ENCODE results near the gene MCCC2. TPM values are rescaled to one million over a fixed set of nuclear protein-coding genes. Genes with fewer than 3 reads are reported as not detected.

MCCC2 gene
- total and polyA plus RNA-seq, 2 experiments from 2014 or later: 31.9 to 59.1 TPM

- Histone ChIP-seq H3K4me1 (ENCODE audit: insufficient read depth) (no peaks in the 10 kb centered on the region), H2AFZ (no peak overlapping the region), H3K79me2 (replicated peaks; ENCODE audit: insufficient read depth) (peaks cover 34% of the 10 kb centered on the region), H3K36me3 (ENCODE audit: insufficient read depth) (peaks cover 13% of the 10 kb centered on the region; the same call in 1 of the 2 replicates), H3K27me3 (ENCODE audit: insufficient read depth) (no peaks in the 10 kb centered on the region), H4K20me1 (replicated peaks; ENCODE audit: insufficient read depth) (peaks cover 5% of the 10 kb centered on the region; the same call in 1 of the 2 replicates), H3K4me2 (no peak overlapping the region), H3K9me2 (ENCODE audit: insufficient read depth) (no peaks in the 10 kb centered on the region), H3K27ac (ENCODE audit: low read depth) (no peak overlapping the region), H3F3A (replicated peaks; ENCODE audit: low read depth) (0 out of 2 replicates have a peak, but pooled peaks cover 3% of the 10 kb centered on the region), H3K4me3 (no peak overlapping the region)
- DNase-seq (ENCODE audit: low spot score) (no peak), ATAC-seq (no peak)
- H3K4me3 Mint-ChIP-seq: no peak overlapping the region
- TF ChIP-seq EZH2 (IDR thresholded peaks at IDR 0.05; ENCODE audit: low read depth, unreplicated experiment) (no peak), POLR2AphosphoS5 (IDR thresholded peaks at IDR 0.05; ENCODE audit: low read depth) (no peak), JUNB (IDR thresholded peaks at IDR 0.05; ENCODE audit: unreplicated experiment) (no peak), ZNF462 (CRISPR knock-in tag; IDR thresholded peaks at IDR 0.05) (no peak), EZH2phosphoT487 (IDR thresholded peaks at IDR 0.05; ENCODE audit: unreplicated experiment) (no peak), STAT1 (IDR thresholded peaks at IDR 0.05; ENCODE audit: unreplicated experiment) (no peak), ZNF114 (CRISPR knock-in tag; IDR thresholded peaks at IDR 0.05) (no peak), CREB1 (CRISPR knock-in tag; IDR thresholded peaks at IDR 0.05; ENCODE audit: low read depth) (no peak), ETS1 (IDR thresholded peaks at IDR 0.05) (no peak), NANOG (IDR thresholded peaks at IDR 0.05; ENCODE audit: borderline replicate concordance) (no peak), ZNF331 (CRISPR knock-in tag; IDR thresholded peaks at IDR 0.05; ENCODE audit: low read depth) (no peak), CTCF (conservative IDR thresholded peaks at IDR 0.05; ENCODE audit: low read depth in 2 of 2) (no peak), REST (IDR thresholded peaks at IDR 0.05; ENCODE audit: unreplicated experiment) (no peak)
- H3K9me3 Mint-ChIP-seq: no peaks in the 10 kb centered on the region
- H3K4me1 Mint-ChIP-seq: no peaks in the 10 kb centered on the region
- H3K27ac Mint-ChIP-seq: no peak overlapping the region
- peaks cover 55% of the 10 kb centered on the region for H3K36me3 Mint-ChIP-seq (ENCODE audit: low read depth)
- H3K27me3 Mint-ChIP-seq (ENCODE audit: insufficient read depth, low read depth, poor library complexity): peaks cover 6% of the 10 kb centered on the region
These were observed 9.0 kb downstream of the MCCC2 start for GRCh38 chr5:71596169-71596568.

Data from GM23338 (cell line).